Activated T-helper 17 cell treated with anti-CD3 and anti-CD28 coated beads, Interleukin-2, amount 50 U/mL, for 72 hours (primary cell): Measurements from ENCODE around the gene PDRG1. TPM values are rescaled to one million over a fixed set of nuclear protein-coding genes. Genes with fewer than 3 reads are reported as not detected.

ENCODE experiments used
- ATAC-seq: fragments of 150-1000 bp; cut with Tn5 transposase; replicated peaks from 2 replicates; pipeline ENCODE4 v1.10.0; 2021; ENCODE audit warnings: mild to moderate bottlenecking, moderate library complexity
- H3K27ac Mint-ChIP-seq: one replicate; pipeline ENCODE4 v1.8.0; 2022; ENCODE audit warnings: mixed read lengths
- H3K27me3 Mint-ChIP-seq: one replicate; pipeline ENCODE4 v1.8.0; 2022; ENCODE audit warnings: mixed read lengths
- H3K36me3 Mint-ChIP-seq: one replicate; pipeline ENCODE4 v1.8.0; 2022; ENCODE audit warnings: low read depth, mild to moderate bottlenecking, mixed read lengths
- H3K4me1 Mint-ChIP-seq: one replicate; pipeline ENCODE4 v1.8.0; 2022; ENCODE audit warnings: mixed read lengths
- H3K4me3 Mint-ChIP-seq: one replicate; pipeline ENCODE4 v1.8.0; 2022; ENCODE audit warnings: mild to moderate bottlenecking, mixed read lengths
- H3K9me3 Mint-ChIP-seq: one replicate; pipeline ENCODE4 v1.8.0; 2022; ENCODE audit warnings: mixed read lengths
- total RNA-seq, 2 donors: library from RNA; stranded (reverse); gene quantifications; one replicate each; pipeline ENCODE4 v1.2.3, GENCODE V29; 2022

The PDRG1 gene
- total RNA-seq, 2 donors from 2014 or later: 13.1 to 19.1 TPM

GRCh38 chr20:31974951-31975487 lies 23.2 kb upstream of the PDRG1 start:
- Mint-ChIP-seq H3K9me3 (no peaks in the 10 kb centered on the region), H3K36me3 (no peaks in the 10 kb centered on the region), H3K27ac (no peak overlapping the region), H3K4me3 (no peak overlapping the region), H3K27me3 (peaks cover 38% of the 10 kb centered on the region), H3K4me1 (no peaks in the 10 kb centered on the region)
- no peak for ATAC-seq

GRCh38 chr20:31974296-31974695 lies 22.4 kb upstream of the PDRG1 start:
- Mint-ChIP-seq H3K27me3 (peaks cover 40% of the 10 kb centered on the region), H3K4me1 (no peaks in the 10 kb centered on the region), H3K4me3 (no peak overlapping the region), H3K9me3 (no peaks in the 10 kb centered on the region), H3K27ac (no peak overlapping the region), H3K36me3 (no peaks in the 10 kb centered on the region)
- no peak for ATAC-seq

- no peaks in the 10 kb centered on the region for H3K4me1 Mint-ChIP-seq
- H3K27me3 Mint-ChIP-seq: peaks cover 44% of the 10 kb centered on the region
- ATAC-seq: no peak
- H3K4me3 Mint-ChIP-seq: no peak overlapping the region
- no peak overlapping the region for H3K27ac Mint-ChIP-seq
- no peaks in the 10 kb centered on the region for H3K36me3 Mint-ChIP-seq
- no peaks in the 10 kb centered on the region for H3K9me3 Mint-ChIP-seq
These were observed 20.7 kb upstream of the PDRG1 start for GRCh38 chr20:31972471-31973021.

- no peak for ATAC-seq
- no peak overlapping the region for H3K27ac Mint-ChIP-seq
- H3K9me3 Mint-ChIP-seq: peaks cover 3% of the 10 kb centered on the region
- H3K36me3 Mint-ChIP-seq: no peaks in the 10 kb centered on the region
- H3K4me1 Mint-ChIP-seq: peaks cover 4% of the 10 kb centered on the region
- H3K4me3 Mint-ChIP-seq: no peak overlapping the region
- H3K27me3 Mint-ChIP-seq: peaks cover 59% of the 10 kb centered on the region
These were observed 18.1 kb upstream of the PDRG1 start for GRCh38 chr20:31969991-31970390.

- ATAC-seq: peak; percentile 67
- H3K36me3 Mint-ChIP-seq: no peaks in the 10 kb centered on the region
- H3K9me3 Mint-ChIP-seq: peaks cover 3% of the 10 kb centered on the region
- H3K4me1 Mint-ChIP-seq: peaks cover 4% of the 10 kb centered on the region
- peak overlapping the region; percentile 59 for H3K4me3 Mint-ChIP-seq
- peaks cover 58% of the 10 kb centered on the region for H3K27me3 Mint-ChIP-seq
- H3K27ac Mint-ChIP-seq: no peak overlapping the region
These were observed 16.7 kb upstream of the PDRG1 start for GRCh38 chr20:31968291-31969126.

GRCh38 chr20:31967830-31968249 lies 16.0 kb upstream of the PDRG1 start, which contains the start of gene XKR7:
Gene XKR7 (plus strand): TSS chr20:31968151. CDS start chr20:31968176, 25 bp downstream.
- no peaks in the 10 kb centered on the region for H3K36me3 Mint-ChIP-seq
- H3K4me3 Mint-ChIP-seq: peak within 1 kb of the TSS; percentile 59
- peaks cover 54% of the 10 kb centered on the region for H3K27me3 Mint-ChIP-seq
- H3K9me3 Mint-ChIP-seq: peaks cover 3% of the 10 kb centered on the region
- H3K4me1 Mint-ChIP-seq: peaks cover 4% of the 10 kb centered on the region
- ATAC-seq: peak; percentile 7
- no peak within 1 kb of the TSS for H3K27ac Mint-ChIP-seq

- H3K4me3 Mint-ChIP-seq: peak overlapping the region; percentile 44
These were observed 15.3 kb upstream of the PDRG1 start for GRCh38 chr20:31966991-31967655.

GRCh38 chr20:31963889-31964288 lies 12.0 kb upstream of the PDRG1 start:
- ATAC-seq: no peak
- Mint-ChIP-seq H3K27me3 (peaks cover 60% of the 10 kb centered on the region), H3K27ac (no peak overlapping the region), H3K9me3 (peaks cover 3% of the 10 kb centered on the region), H3K4me1 (peaks cover 4% of the 10 kb centered on the region), H3K36me3 (no peaks in the 10 kb centered on the region), H3K4me3 (no peak overlapping the region)

More at GRCh38 chr20:31966991-31967655, 15.3 kb upstream of the PDRG1 start:
- Mint-ChIP-seq H3K4me1 (peaks cover 4% of the 10 kb centered on the region), H3K27me3 (peaks cover 57% of the 10 kb centered on the region), H3K27ac (no peak overlapping the region), H3K9me3 (peaks cover 3% of the 10 kb centered on the region), H3K36me3 (no peaks in the 10 kb centered on the region)
- no peak for ATAC-seq

- Mint-ChIP-seq H3K4me1 (peaks cover 4% of the 10 kb centered on the region), H3K27ac (no peak overlapping the region)
These were observed 10.9 kb upstream of the PDRG1 start for GRCh38 chr20:31962761-31963160.

GRCh38 chr20:31956556-31957526 lies 5.0 kb upstream of the PDRG1 start:
- Mint-ChIP-seq H3K27me3 (peaks cover 32% of the 10 kb centered on the region), H3K9me3 (no peaks in the 10 kb centered on the region), H3K4me1 (no peaks in the 10 kb centered on the region), H3K4me3 (no peak overlapping the region), H3K27ac (no peak overlapping the region), H3K36me3 (peaks cover 2% of the 10 kb centered on the region)
- ATAC-seq: no peak

More at GRCh38 chr20:31962761-31963160, 10.9 kb upstream of the PDRG1 start:
- ATAC-seq: no peak
- Mint-ChIP-seq H3K4me3 (no peak overlapping the region), H3K9me3 (peaks cover 3% of the 10 kb centered on the region), H3K36me3 (no peaks in the 10 kb centered on the region), H3K27me3 (peaks cover 60% of the 10 kb centered on the region)

- no peak overlapping the region for H3K27ac Mint-ChIP-seq
- no peak overlapping the region for H3K4me3 Mint-ChIP-seq
- H3K4me1 Mint-ChIP-seq: peaks cover 18% of the 10 kb centered on the region
- H3K27me3 Mint-ChIP-seq: peaks cover 17% of the 10 kb centered on the region
- no peaks in the 10 kb centered on the region for H3K9me3 Mint-ChIP-seq
- no peak for ATAC-seq
- H3K36me3 Mint-ChIP-seq: peaks cover 23% of the 10 kb centered on the region
These were observed 2.7 kb upstream of the PDRG1 start for GRCh38 chr20:31954500-31954899.

GRCh38 chr20:31953556-31954148 lies 1.8 kb upstream of the PDRG1 start:
- Mint-ChIP-seq H3K4me1 (peaks cover 24% of the 10 kb centered on the region), H3K4me3 (no peak overlapping the region), H3K36me3 (peaks cover 32% of the 10 kb centered on the region), H3K9me3 (no peaks in the 10 kb centered on the region), H3K27me3 (peaks cover 12% of the 10 kb centered on the region), H3K27ac (no peak overlapping the region)
- ATAC-seq: no peak

GRCh38 chr20:31951203-31951529 lies 680 bp downstream of the PDRG1 start:
- H3K4me1 Mint-ChIP-seq: peaks cover 25% of the 10 kb centered on the region
- peaks cover 56% of the 10 kb centered on the region for H3K36me3 Mint-ChIP-seq
- H3K27ac Mint-ChIP-seq: peak overlapping the region; percentile 95
- H3K27me3 Mint-ChIP-seq: peaks cover 9% of the 10 kb centered on the region
- H3K9me3 Mint-ChIP-seq: no peaks in the 10 kb centered on the region
- no peak for ATAC-seq
- H3K4me3 Mint-ChIP-seq: peak overlapping the region; percentile 87
